HG03342 (cell line): ENCODE data around the gene TRAPPC12.
"Not testable (repeated sequence)": the region's sequence is repeated elsewhere in the genome, so short reads cannot be mapped to it uniquely, and the experiment has no call there.

ENCODE experiments used
- ATAC-seq: cut with Tn5 transposase; IDR thresholded peaks from one replicate; pipeline ENCODE4 v1.9.1; 2021; ENCODE audit warnings: mild to moderate bottlenecking, moderate library complexity; ENCODE audit not compliant: unreplicated experiment

Gene TRAPPC12

DNA sequence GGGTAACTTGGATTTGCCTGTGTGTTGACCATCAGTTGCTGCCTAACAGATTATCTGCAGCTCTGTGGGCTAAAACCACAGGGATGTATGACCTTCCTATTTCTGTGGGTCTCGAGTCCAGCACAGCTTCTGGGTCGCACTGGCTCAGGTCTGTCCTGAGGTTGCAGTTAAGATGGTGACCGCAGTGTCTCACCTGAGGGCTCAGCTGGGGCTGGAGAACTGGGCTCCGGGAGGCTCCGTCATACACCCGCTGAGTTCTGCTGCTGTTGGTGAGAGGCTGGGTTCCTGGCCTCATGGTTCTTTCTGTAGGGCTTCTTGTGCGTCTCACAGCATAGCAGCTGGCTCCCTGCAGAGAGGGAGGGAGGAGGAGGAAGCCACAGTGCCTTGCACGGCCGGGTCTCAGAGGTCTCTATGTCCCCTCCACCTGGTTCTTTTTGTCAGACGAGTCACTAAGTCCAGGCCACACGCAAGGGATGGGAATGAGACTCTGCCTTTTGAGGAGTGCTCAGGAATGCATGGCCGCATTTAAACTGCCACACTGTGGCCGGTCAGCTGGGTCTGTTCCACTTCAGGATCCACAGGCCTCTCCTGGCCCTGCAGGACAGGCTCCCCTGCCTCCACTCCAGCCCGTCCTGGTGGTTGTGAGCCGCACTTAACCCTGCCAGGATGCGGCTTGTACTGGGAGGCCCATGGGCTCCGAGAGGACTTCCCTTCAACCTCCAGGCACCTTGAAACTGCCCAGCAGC is 72.6 kb downstream of the TRAPPC12 start:
- ATAC-seq, result no peak

DNA sequence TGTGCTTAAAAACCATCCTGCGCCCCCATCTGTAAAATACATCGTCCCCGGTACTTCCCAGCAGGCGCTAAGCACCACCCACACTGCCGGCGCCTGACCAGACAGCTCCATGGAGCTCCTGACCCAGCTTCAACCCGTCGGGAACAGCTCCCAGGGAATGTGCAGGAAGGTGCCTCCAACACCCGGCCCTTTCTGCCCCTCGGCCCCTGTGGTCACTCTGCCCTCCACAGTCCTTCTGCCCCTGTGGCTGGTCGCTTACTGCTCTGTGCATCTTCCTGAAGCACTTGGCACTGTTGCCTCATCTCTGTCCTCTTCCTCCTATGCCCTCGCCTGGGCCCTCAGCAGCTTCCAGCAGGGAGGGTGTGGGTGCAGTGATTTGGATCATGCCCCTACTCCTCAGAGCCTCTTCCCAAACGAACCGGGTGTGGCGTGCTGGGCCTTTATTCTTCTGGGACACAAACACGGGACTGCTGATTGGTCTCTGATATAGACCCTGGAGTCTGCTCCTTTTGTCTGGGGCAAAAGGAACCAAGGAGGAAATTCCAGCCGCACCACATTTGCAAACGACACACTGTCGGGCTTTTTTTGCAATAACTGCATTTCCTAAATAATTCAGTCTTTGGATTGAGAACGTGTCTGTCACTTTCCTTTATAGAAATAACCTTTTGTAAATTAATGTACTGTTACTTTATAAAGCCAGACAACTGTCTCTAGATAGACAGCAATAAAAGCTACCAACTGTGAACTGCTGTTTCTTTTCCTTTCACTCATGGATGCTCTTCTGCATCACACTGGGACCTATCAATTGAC is 73.9 kb downstream of the TRAPPC12 start:
- ATAC-seq, result no peak

- ATAC-seq, result not testable (repeated sequence)
Measured at GRCh38 chr2:3454005-3454404, 74.5 kb downstream of the TRAPPC12 start.

GRCh38 chr2:3454802-3455201 is 75.3 kb downstream of the TRAPPC12 start:
- no peak for ATAC-seq

GRCh38 chr2:3456125-3456524 is 76.6 kb downstream of the TRAPPC12 start:
- no peak for ATAC-seq

- ATAC-seq, result no peak
Measured at GRCh38 chr2:3457524-3458395, 78.3 kb downstream of the TRAPPC12 start.

DNA sequence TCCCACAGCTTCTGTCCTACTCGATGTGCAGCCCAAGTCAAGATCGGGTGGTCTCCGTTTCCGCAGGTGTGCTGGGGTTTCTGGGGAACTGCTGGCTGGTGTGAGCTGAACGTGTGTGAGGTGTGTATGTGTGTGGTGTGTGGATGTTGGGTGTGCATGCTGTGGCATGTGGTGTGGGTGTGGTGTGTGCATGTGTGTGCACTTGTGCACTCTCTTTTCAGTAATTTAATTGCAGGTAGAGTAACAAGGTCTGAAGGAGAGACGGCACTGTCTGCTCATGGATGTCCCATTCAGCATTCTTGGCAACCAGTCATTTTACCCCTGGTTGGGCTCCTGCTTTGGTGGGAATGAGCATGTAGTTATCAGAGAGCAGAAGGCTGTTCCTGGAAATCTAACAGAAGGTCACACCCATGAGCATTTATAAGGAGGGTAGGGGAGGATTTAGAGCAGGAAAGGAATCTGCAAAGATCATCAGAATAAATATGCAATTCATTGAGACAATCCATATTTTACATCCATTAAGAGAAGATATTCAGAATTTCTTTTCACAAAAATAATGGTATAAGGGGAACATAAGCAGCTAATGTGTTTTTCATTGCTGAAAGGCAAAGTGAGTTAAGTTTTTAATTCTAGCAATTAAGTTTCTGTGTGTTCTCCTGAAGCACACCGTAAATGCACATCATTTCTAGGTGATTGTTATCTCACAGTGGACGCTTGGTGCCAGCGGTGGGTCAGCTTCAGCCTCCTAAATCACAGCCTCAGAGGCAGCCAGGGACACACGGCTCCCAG is 79.1 kb downstream of the TRAPPC12 start:
- ATAC-seq, result no peak

- ATAC-seq, result no peak
Measured at GRCh38 chr2:3459185-3460015, 79.9 kb downstream of the TRAPPC12 start.

DNA sequence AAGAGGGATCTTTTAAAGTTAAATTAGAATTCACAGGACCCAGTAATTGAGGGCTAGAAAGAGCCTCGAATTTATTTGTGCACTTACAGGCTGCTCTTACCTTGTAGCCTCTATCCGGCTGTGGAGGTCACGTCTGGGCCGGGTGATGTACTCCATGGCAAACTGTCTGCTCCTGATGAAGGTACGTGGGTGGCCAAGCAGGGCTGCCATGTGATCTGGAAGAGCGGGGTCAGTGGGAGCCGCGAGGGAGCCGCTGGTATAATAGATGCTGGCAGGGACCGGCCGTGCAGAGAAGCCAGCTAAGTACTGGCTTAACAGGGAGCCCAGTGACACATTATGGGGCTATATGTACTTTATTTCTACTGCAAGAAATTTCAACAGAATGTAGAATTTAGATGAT is 80.7 kb downstream of the TRAPPC12 start:
- no peak for ATAC-seq

GRCh38 chr2:3460831-3461800 is 81.6 kb downstream of the TRAPPC12 start:
- ATAC-seq, result no peak

DNA sequence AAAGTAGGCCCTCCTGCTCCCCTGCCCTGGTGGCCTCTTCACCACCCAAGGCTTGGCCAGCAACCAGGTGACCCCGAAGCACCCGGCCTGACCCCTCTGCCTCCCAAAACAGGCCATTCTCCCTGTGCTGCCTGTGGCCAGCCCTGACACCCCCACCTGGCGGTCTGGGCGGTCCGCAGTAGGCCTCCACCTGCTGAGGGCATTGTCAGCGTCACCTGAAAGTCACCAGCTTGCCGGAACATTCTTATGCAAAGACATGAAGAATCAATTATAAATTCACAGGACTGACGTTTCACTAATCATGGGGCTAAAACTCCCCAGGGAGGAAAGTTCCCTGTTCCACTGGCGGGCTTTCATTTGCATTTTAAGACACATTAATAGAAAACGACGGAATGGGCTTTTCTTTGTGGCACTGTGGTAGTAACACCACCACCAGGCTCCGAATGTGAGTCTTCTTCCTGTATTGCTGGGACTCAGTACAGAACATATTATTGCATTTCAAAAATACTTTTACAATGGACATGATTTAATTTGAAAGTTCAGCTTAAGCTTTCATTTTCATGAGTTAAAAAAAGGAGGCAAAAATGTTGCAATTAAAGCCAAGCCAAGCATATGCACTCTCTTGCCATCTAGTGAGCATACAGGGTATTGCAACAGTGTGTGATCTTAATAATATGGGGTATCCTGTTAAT is 82.5 kb downstream of the TRAPPC12 start:
- ATAC-seq, result peak; percentile 72

- no peak for ATAC-seq
Measured at GRCh38 chr2:3462493-3463104, 83.1 kb downstream of the TRAPPC12 start.

GRCh38 chr2:3463186-3463835 is 83.8 kb downstream of the TRAPPC12 start:
- ATAC-seq, result no peak

DNA sequence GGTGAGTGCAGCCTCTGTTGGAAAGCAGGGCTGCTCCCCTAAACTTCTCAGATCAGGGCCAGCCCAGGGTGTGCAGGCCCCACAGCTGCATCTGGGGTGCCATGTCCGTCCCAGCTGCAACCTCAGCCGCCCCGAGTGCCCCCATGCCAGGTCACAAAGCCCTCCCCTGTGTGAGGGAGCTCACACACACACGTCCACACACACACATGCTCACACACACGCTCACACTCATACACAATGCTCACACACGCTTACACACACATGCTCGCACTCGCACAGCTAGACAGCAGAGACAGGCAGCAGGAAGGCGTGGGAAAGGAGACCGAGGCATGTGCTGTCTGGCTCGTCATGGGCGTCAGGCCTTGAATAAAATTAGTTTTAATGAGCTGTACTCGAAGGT is 84.5 kb downstream of the TRAPPC12 start:
- ATAC-seq, result no peak

DNA sequence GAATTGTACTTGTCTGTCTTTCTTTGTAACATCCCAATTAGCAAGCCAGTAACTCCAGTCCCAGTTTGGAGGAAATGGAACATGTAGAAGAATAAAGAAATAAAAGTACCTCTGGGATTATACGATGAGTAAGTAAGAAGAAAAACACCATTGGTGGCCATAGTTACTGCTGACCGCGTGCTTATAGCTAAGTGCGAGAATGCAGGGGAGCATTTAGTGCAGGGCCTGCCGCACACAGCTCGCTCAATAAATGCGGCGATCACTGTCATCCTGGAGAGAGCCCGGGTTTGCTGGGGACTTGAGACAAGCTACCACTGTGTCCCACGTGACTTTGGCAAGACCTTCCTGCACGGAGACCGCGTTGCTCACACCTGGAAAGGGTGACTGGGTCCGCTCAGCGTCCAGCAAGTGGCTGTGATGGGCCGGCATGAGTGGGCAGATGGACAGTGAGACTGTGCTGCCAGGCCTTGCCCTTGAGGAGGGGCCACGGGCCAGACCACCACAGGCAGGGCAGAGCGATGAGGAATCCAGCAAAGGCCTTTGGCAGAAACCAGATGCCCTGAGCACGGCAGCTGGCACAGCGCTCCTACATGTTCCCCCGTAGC is 85.0 kb downstream of the TRAPPC12 start:
- ATAC-seq, result no peak

DNA sequence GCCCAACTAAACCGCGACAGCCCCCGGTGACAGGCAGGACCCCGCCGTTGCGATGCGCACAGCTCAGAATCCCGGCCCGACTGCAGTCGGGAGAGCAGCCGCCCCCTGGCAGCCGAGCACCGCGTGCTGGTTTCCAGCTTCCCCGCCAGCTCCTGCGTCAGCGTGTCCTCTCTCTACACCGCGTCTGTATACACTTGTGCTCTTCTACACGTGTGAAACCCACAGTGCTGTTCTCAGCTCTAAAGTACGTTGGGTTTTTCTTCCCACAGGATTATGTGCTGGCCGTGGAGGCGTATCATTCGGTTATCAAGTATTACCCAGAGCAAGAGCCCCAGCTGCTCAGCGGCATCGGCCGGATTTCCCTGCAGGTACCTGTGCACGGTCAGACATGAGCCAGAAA is 85.8 kb downstream of the TRAPPC12 start:
- no peak for ATAC-seq
